Activated T-cell treated with anti-CD3 and anti-CD28 coated beads, Interleukin-2, amount 50 U/mL, for 4 hours (primary cell): ENCODE data around the gene ZNF587B. TPM values are rescaled to one million over a fixed set of nuclear protein-coding genes. Genes with fewer than 3 reads are reported as not detected.
"Not testable (repeated sequence)": the region's sequence is repeated elsewhere in the genome, so short reads cannot be mapped to it uniquely, and the experiment has no call there.

ENCODE experiments used
- ATAC-seq, 2 donors: fragments of 200-7000 bp; cut with Tn5 transposase; one replicate each; pipeline ENCODE4 v1.10.0; 2021
- DNase-seq: peaks from one replicate; pipeline ENCODE4 v3.0.0-alpha.2; 2020
- H3K27me3 Mint-ChIP-seq: one replicate; pipeline ENCODE4 v1.8.0; 2021; ENCODE audit warnings: low read depth, mixed read lengths
- H3K36me3 Mint-ChIP-seq: one replicate; pipeline ENCODE4 v1.8.0; 2022; ENCODE audit warnings: mixed read lengths; ENCODE audit not compliant: insufficient read depth
- H3K4me1 Mint-ChIP-seq: one replicate; pipeline ENCODE4 v1.8.0; 2021; ENCODE audit warnings: low read depth, mixed read lengths
- H3K4me3 Mint-ChIP-seq: one replicate; pipeline ENCODE4 v1.8.0; 2021; ENCODE audit warnings: mild to moderate bottlenecking, moderate library complexity, mixed read lengths
- H3K9me3 Mint-ChIP-seq: one replicate; pipeline ENCODE4 v1.8.0; 2021; ENCODE audit warnings: mixed read lengths
- total RNA-seq, 3 donors: library from RNA; stranded (reverse); gene quantifications; one replicate each; pipeline ENCODE4 v1.2.1, GENCODE V29; 2021

The ZNF587B gene
- total RNA-seq, 3 donors from 2014 or later, result 22.6 to 29.1 (median 27.9) TPM

GRCh38 chr19:57813919-57814504, 16.1 kb upstream of the ZNF587B start:
- Mint-ChIP-seq H3K27me3 (no peaks in the 10 kb centered on the region), H3K4me3 (peak overlapping the region; percentile 96), H3K4me1 (peaks cover 47% of the 10 kb centered on the region), H3K9me3 (no peaks in the 10 kb centered on the region), H3K36me3 (peaks cover 14% of the 10 kb centered on the region)
- no peak for ATAC-seq
- DNase-seq, result no peak

- peaks cover 44% of the 10 kb centered on the region for H3K4me1 Mint-ChIP-seq
- H3K36me3 Mint-ChIP-seq, result peaks cover 10% of the 10 kb centered on the region
- DNase-seq (peak; percentile 62), ATAC-seq (peak; percentile 84 to 87)
- peak within 1 kb of the TSS; percentile 96 for H3K4me3 Mint-ChIP-seq
- no peaks in the 10 kb centered on the region for H3K27me3 Mint-ChIP-seq
- no peaks in the 10 kb centered on the region for H3K9me3 Mint-ChIP-seq
These were observed 15.4 kb upstream of the ZNF587B start, which contains the start of gene ZNF552 for GRCh38 chr19:57814505-57815246. Gene ZNF552 (minus strand): TSS chr19:57814913. CDS start chr19:57814743, 170 bp downstream.

DNA sequence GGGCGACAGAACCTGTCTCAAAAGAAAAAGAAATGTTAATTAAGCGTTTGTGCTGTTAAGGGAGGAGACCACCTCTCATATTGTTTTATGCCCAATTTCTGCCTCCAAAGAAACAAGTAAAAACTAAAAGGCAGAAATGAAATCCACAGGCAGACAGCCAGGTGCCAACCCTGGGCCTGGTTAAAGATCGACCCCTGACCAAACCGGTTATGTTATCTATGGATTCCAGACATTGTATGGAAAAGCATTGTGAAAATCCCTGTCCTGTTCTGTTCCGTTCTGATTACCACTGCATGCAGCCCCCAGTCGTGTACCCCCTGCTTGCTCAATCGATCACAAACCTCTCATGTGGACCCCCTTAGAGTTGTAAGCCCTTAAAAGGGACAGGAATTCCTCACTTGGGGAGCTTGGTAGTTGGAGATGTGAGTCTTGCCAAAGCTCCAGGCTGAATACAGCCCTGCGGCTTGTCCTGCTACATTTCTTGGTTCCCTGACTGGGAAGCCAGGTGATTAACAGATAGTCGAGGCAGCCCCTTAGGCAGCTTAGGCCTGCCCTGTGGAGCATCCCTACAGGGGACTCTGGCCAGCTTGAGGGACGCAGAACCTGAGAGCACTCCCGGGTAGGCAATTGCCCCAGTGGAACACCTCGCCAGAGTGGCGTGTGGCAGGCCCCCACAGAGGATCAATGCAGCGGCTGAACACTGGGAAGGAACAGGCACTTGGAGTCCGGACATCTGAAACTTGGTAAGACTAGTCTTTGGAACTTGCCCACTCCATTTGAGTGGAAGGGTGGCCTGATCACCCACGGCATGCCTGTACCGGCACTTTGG, 14.6 kb upstream of the ZNF587B start:
- DNase-seq, result no peak
- Mint-ChIP-seq H3K4me1 (peaks cover 50% of the 10 kb centered on the region), H3K9me3 (no peaks in the 10 kb centered on the region), H3K36me3 (peaks cover 14% of the 10 kb centered on the region), H3K27me3 (no peaks in the 10 kb centered on the region), H3K4me3 (peak overlapping the region; percentile 96)
- ATAC-seq, result no peak

GRCh38 chr19:57816652-57817051, 13.4 kb upstream of the ZNF587B start:
- DNase-seq (no peak), ATAC-seq (no peak)
- Mint-ChIP-seq H3K4me1 (peaks cover 60% of the 10 kb centered on the region), H3K9me3 (no peaks in the 10 kb centered on the region), H3K4me3 (no peak overlapping the region), H3K27me3 (no peaks in the 10 kb centered on the region), H3K36me3 (peaks cover 17% of the 10 kb centered on the region)

- H3K4me1 Mint-ChIP-seq, result peaks cover 61% of the 10 kb centered on the region
- DNase-seq (no peak), ATAC-seq (no peak)
- no peaks in the 10 kb centered on the region for H3K27me3 Mint-ChIP-seq
- no peaks in the 10 kb centered on the region for H3K9me3 Mint-ChIP-seq
- peaks cover 19% of the 10 kb centered on the region for H3K36me3 Mint-ChIP-seq
- no peak overlapping the region for H3K4me3 Mint-ChIP-seq
These were observed 12.1 kb upstream of the ZNF587B start for GRCh38 chr19:57817976-57818375.

DNA sequence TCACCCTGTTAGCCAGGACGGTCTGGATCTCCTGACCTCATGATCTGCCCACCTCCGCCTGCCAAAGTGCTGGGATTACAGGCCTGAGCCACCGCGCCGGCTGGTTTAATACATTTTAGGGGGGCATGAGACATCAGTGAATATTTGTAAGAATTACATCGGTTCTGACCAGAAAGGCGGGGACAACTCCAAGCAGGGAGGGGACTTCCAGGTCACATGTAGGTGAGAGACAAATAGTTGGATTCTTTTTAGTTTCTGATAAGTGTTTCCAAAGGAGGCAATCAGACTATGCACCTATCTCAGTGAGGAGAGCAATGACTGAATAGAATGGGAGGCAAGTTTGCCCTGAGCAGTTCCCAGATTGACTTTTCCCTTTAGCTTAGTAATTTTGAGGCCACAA, 11.7 kb upstream of the ZNF587B start:
- peaks cover 20% of the 10 kb centered on the region for H3K36me3 Mint-ChIP-seq
- H3K9me3 Mint-ChIP-seq, result no peaks in the 10 kb centered on the region
- H3K27me3 Mint-ChIP-seq, result no peaks in the 10 kb centered on the region
- DNase-seq, result no peak
- peaks cover 61% of the 10 kb centered on the region for H3K4me1 Mint-ChIP-seq
- no peak for ATAC-seq
- peak overlapping the region; percentile 64 for H3K4me3 Mint-ChIP-seq

DNA sequence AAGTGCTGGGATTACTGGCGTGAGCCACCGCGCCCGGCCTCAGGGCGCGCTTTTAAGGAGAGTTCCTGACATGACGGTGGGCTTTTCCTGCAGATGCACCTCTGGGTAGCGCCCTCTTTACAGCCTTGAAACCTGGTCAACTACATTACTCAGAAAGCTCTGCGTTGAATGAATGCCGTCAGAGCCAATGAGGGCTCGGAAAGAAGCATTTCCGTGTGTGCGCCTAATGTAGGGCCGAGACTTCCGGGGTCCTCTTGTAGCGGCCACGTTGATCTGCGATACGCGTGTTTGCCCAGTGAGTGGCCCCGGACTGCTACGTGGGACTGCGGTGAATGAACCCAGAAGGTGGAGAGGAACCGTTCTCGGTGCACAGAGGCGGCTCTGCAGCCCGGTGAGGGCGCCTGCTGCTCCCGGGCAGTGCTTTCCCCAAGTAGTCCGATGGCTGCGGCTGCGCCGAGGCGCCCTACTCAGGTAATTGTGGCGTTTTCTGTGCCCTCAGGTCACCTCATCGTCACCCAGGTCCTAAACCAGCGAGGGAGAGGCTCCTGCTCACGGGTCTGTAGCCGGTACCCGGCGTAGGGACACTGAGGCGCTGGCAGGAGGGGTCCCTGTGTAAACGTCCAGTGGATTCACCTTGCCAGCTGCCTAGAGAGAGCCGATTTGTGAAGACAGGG, 10.5 kb upstream of the ZNF587B start:
- DNase-seq, result peak; percentile 68
- Mint-ChIP-seq H3K4me1 (peaks cover 60% of the 10 kb centered on the region), H3K4me3 (peak overlapping the region; percentile 99), H3K36me3 (peaks cover 25% of the 10 kb centered on the region), H3K27me3 (no peaks in the 10 kb centered on the region), H3K9me3 (no peaks in the 10 kb centered on the region)
- ATAC-seq, result peak; percentile 90 to 93

- DNase-seq, result no peak
- peaks cover 53% of the 10 kb centered on the region for H3K4me1 Mint-ChIP-seq
- H3K27me3 Mint-ChIP-seq, result no peaks in the 10 kb centered on the region
- H3K36me3 Mint-ChIP-seq, result peaks cover 26% of the 10 kb centered on the region
- ATAC-seq, result no peak
- H3K4me3 Mint-ChIP-seq, result peak overlapping the region; percentile 99
- H3K9me3 Mint-ChIP-seq, result no peaks in the 10 kb centered on the region
These were observed 9.5 kb upstream of the ZNF587B start for GRCh38 chr19:57820599-57820998.

DNA sequence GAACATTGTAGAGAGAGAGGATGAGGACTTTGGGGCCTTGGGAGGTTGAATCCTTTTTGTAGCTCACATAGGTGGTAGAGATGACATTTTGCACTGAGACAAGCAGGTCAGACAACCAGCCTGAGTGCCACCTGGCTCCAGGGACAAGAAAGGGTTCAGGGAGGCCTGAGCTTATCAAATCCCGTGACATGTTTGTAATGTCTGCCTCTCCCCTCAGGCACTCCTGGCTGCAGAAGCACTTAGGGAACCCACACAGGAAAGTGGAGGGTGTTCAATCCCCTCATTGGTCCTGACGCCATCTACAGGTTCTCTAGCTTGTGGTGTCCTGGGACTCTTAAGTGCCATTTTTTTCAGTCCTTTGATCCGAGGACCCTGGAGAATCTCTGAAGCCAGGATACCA, 9.0 kb upstream of the ZNF587B start:
- not testable (repeated sequence) for ATAC-seq

DNA sequence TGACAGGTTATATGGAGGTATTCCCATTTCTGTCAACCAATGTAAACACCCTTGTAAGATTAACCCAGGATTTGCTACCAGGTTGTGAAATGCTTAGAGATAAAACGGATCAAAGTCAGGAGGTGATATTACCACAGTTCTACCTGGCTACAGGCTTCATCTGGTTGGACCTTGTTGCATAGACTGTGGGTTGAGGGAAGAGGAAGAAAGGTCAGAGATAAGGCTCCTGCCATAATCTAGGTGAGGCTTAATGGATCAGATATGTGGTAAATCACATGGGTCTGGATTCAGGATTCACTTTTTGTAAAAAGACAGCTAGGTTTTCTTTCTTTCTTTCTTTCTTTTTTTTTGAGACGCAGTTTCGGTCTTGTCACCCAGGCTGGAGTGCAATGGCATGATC, 8.6 kb upstream of the ZNF587B start:
- not testable (repeated sequence) for H3K27me3 Mint-ChIP-seq, DNase-seq, ATAC-seq, H3K9me3 Mint-ChIP-seq
- Mint-ChIP-seq H3K36me3 (peaks cover 30% of the 10 kb centered on the region), H3K4me1 (peaks cover 52% of the 10 kb centered on the region), H3K4me3 (peak overlapping the region; percentile 99)

More for the DNA sequence above, 9.0 kb upstream of the ZNF587B start:
- Mint-ChIP-seq H3K36me3 (peaks cover 28% of the 10 kb centered on the region), H3K4me3 (peak overlapping the region; percentile 99), H3K4me1 (peaks cover 54% of the 10 kb centered on the region)
- H3K27me3 Mint-ChIP-seq, DNase-seq, H3K9me3 Mint-ChIP-seq: not testable (repeated sequence)

DNA sequence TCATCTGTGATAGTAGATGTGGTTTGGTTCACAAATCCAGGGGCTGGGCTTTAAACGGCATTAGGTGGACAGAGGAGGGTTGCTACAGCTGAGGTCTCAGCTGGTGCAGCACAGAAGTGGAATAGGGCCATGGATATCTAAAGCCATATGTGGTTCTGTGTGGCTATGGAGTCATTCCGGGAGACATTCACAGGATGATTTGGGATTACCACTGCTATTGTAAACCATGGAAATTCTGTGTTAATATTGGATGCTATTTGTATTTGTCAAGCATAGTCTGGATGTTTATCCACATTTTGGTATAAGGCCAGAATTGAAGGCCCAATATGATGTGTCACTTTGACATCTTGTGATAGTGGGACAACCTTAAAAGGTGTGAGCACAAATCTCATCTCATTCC, 6.9 kb upstream of the ZNF587B start:
- H3K27me3 Mint-ChIP-seq, H3K9me3 Mint-ChIP-seq, ATAC-seq, DNase-seq: not testable (repeated sequence)
- Mint-ChIP-seq H3K4me1 (peaks cover 56% of the 10 kb centered on the region), H3K4me3 (peak overlapping the region; percentile 3), H3K36me3 (peaks cover 34% of the 10 kb centered on the region)

GRCh38 chr19:57823608-57824007, 6.5 kb upstream of the ZNF587B start:
- peaks cover 34% of the 10 kb centered on the region for H3K36me3 Mint-ChIP-seq
- ATAC-seq, H3K27me3 Mint-ChIP-seq, DNase-seq, H3K4me3 Mint-ChIP-seq, H3K9me3 Mint-ChIP-seq: not testable (repeated sequence)
- H3K4me1 Mint-ChIP-seq, result peaks cover 53% of the 10 kb centered on the region

DNA sequence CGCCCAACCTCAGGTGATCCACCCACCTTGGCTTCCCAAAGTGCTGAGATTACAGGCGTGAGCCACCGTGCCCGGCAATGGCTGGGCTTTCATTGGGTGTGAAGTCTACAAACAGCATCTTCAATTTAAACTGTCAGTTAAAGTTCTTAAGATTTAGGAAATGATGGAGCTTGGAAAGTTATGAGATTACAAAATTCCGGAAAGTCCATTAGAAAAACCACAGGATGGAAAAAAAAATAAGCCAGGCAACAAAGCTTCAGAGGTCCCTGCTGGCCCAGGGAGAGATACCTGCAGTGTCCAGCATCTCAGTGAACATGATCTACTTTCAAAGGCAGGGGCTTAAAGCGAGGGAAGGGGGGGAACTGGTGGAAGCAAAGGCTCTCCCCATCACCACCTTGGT, 4.6 kb upstream of the ZNF587B start:
- ATAC-seq (no peak), DNase-seq (no peak)
- Mint-ChIP-seq H3K9me3 (no peaks in the 10 kb centered on the region), H3K36me3 (peaks cover 33% of the 10 kb centered on the region), H3K27me3 (no peaks in the 10 kb centered on the region), H3K4me1 (peaks cover 55% of the 10 kb centered on the region), H3K4me3 (no peak overlapping the region)

- Mint-ChIP-seq H3K36me3 (peaks cover 27% of the 10 kb centered on the region), H3K9me3 (no peaks in the 10 kb centered on the region), H3K27me3 (no peaks in the 10 kb centered on the region), H3K4me1 (peaks cover 26% of the 10 kb centered on the region), H3K4me3 (no peak overlapping the region)
- no peak for DNase-seq
- no peak for ATAC-seq
These were observed 783 bp upstream of the ZNF587B start for GRCh38 chr19:57829316-57829715.
